H1 (cell line): Measurements from ENCODE around the gene TRA2A. TPM values are rescaled to one million over a fixed set of nuclear protein-coding genes. Genes with fewer than 3 reads are reported as not detected.

Source experiments
- CTCF ChIA-PET: fragments of 300-600 bp; sonication (Branson Sonifier 250); formaldehyde crosslinking; loops from one replicate; lab custom pipeline; 2021; ENCODE audit not compliant: partially characterized antibody; lab: Charles Lee
- POLR2A ChIA-PET: fragments of 300-600 bp; sonication (Branson Sonifier 250); formaldehyde crosslinking; loops from one replicate; lab custom pipeline; 2021; ENCODE audit warnings: inconsistent platforms; ENCODE audit not compliant: partially characterized antibody; lab: Charles Lee
- DNase-seq, 2 experiments: peaks; one replicate each; pipeline versions ENCODE4 v3.0.0 to v3.0.0-alpha.2; 2010 to 2022; ENCODE audit warnings: low spot score in 2 of 2, low read depth in 1 of 2, mixed read lengths in 1 of 2
- FAIRE-seq: peaks from 2 replicates; lab custom pipeline; 2011; peaks lifted over from hg19 to GRCh38; lab: Jason Lieb, UNC
- H2AFZ ChIP-seq: 2 replicates; pipeline ENCODE4 v1.8.1; 2012; ENCODE audit warnings: low read length, inconsistent platforms
- H2AK5ac ChIP-seq: 2 replicates; pipeline ENCODE4 v1.6.1; 2013; ENCODE audit warnings: low read depth, low read length
- H2BK120ac ChIP-seq: replicated peaks from 2 replicates; pipeline ENCODE3; 2013; ENCODE audit warnings: low read depth, low read length, inconsistent platforms
- H2BK12ac ChIP-seq: 2 replicates; pipeline ENCODE4 v1.6.1; 2013; ENCODE audit warnings: low read depth, low read length
- H2BK15ac ChIP-seq: 2 replicates; pipeline ENCODE4 v1.6.1; 2013; ENCODE audit warnings: low read length
- H2BK20ac ChIP-seq: 2 replicates; pipeline ENCODE4 v1.6.1; 2013; ENCODE audit warnings: low read length
- H2BK5ac ChIP-seq: 2 replicates; pipeline ENCODE4 v1.6.1; 2013; ENCODE audit warnings: low read depth, low read length
- H3K14ac ChIP-seq: 2 replicates; pipeline ENCODE4 v1.6.1; 2013; ENCODE audit warnings: inconsistent platforms; ENCODE audit not compliant: insufficient read length
- H3K18ac ChIP-seq: 2 replicates; pipeline ENCODE4 v1.6.1; 2013; ENCODE audit warnings: low read length; ENCODE audit errors: extremely low read depth
- H3K23ac ChIP-seq: 2 replicates; pipeline ENCODE4 v1.6.1; 2013; ENCODE audit warnings: inconsistent platforms; ENCODE audit not compliant: insufficient read length
- H3K23me2 ChIP-seq: 2 replicates; pipeline ENCODE4 v1.6.1; 2013; ENCODE audit warnings: low read depth, low read length
- H3K27ac ChIP-seq: 2 replicates; pipeline ENCODE4 v1.6.1; 2011; ENCODE audit warnings: low read depth, low read length, inconsistent platforms
- H3K27me3 ChIP-seq, 4 experiments: replicated peaks in 1 of 4; 1 replicate in 1 of 4; 2 replicates in 3 of 4; pipeline versions ENCODE4 v1.6.1 to v1.8.1; 2011 to 2013; ENCODE audit warnings: low read length in 3 of 4, mild to moderate bottlenecking in 3 of 4, inconsistent platforms in 2 of 4, mixed read lengths in 2 of 4, moderate library complexity in 1 of 4; ENCODE audit not compliant: control insufficient read depth in 3 of 4, insufficient read depth in 3 of 4; ENCODE audit errors: extremely low read depth in 1 of 4
- H3K36me3 ChIP-seq, 4 experiments: 2 replicates each; pipeline versions ENCODE4 v1.6.1 to v1.8.1; 2011 to 2013; ENCODE audit warnings: mild to moderate bottlenecking in 4 of 4, low read length in 3 of 4, moderate library complexity in 2 of 4, control low read depth in 1 of 4, inconsistent platforms in 1 of 4; ENCODE audit not compliant: insufficient read depth in 4 of 4, control insufficient read depth in 2 of 4
- H3K4ac ChIP-seq: replicated peaks from 2 replicates; pipeline ENCODE3; 2013; ENCODE audit warnings: low read length, low read depth, mixed read lengths, inconsistent platforms; ENCODE audit not compliant: insufficient read length
- H3K4me1 ChIP-seq, 4 experiments: replicated peaks in 1 of 4; 1 replicate in 1 of 4; 2 replicates in 3 of 4; pipeline versions ENCODE4 v1.6.1 to v1.8.1; 2011 to 2013; ENCODE audit warnings: low read length in 3 of 4, inconsistent platforms in 2 of 4, mixed read lengths in 1 of 4; ENCODE audit not compliant: insufficient read depth in 4 of 4, control insufficient read depth in 3 of 4
- H3K4me2 ChIP-seq, 2 experiments: 2 replicates each; pipeline versions ENCODE4 v1.6.1 to v1.8.1; 2011 to 2013; ENCODE audit warnings: low read depth in 2 of 2, low read length in 2 of 2, control low read depth in 1 of 2, inconsistent platforms in 1 of 2, mild to moderate bottlenecking in 1 of 2; ENCODE audit not compliant: insufficient read depth in 1 of 2
- H3K4me3 ChIP-seq, 4 experiments: fragments of 200-600, 300-600 bp in 1 of 4; sonication (generic), shearing (Covaris generic), sonication (Bioruptor Twin) in 1 of 4; 2 replicates each; pipeline versions ENCODE4 v1.5.1 to v1.8.1; 2011 to 2016; ENCODE audit warnings: low read length in 4 of 4, low read depth in 3 of 4, control low read depth in 2 of 4, inconsistent platforms in 2 of 4, mild to moderate bottlenecking in 2 of 4, mixed read lengths in 1 of 4, moderate library complexity in 1 of 4; ENCODE audit not compliant: insufficient read depth in 2 of 4; ENCODE audit errors: extremely low read depth in 1 of 4
- H3K56ac ChIP-seq: replicated peaks from 2 replicates; pipeline ENCODE3; 2013; ENCODE audit warnings: low read depth, mild to moderate bottlenecking, mixed read lengths, low read length, inconsistent platforms; ENCODE audit not compliant: insufficient read length
- H3K79me1 ChIP-seq: 2 replicates; pipeline ENCODE4 v1.6.1; 2013; ENCODE audit warnings: low read depth, low read length, control low read depth
- H3K79me2 ChIP-seq, 2 experiments: 2 replicates each; pipeline versions ENCODE4 v1.6.1 to v1.8.1; 2012 to 2013; ENCODE audit warnings: low read length in 2 of 2, mild to moderate bottlenecking in 2 of 2, inconsistent platforms in 1 of 2; ENCODE audit not compliant: insufficient read depth in 2 of 2, control insufficient read depth in 1 of 2
- H3K9ac ChIP-seq, 4 experiments: replicated peaks in 1 of 4; 1 replicate in 1 of 4; 2 replicates in 3 of 4; pipeline versions ENCODE4 v1.6.1 to v1.8.1; 2011 to 2013; ENCODE audit warnings: low read depth in 3 of 4, low read length in 3 of 4, control low read depth in 2 of 4, mild to moderate bottlenecking in 2 of 4, moderate library complexity in 2 of 4, inconsistent platforms in 1 of 4; ENCODE audit errors: extremely low read depth in 1 of 4
- H3K9me3 ChIP-seq, 2 experiments: 2 replicates each; pipeline versions ENCODE4 v1.6.1 to v1.8.1; 2012 to 2013; ENCODE audit warnings: mild to moderate bottlenecking in 2 of 2, moderate library complexity in 2 of 2, control low read depth in 1 of 2, inconsistent platforms in 1 of 2, low read depth in 1 of 2, low read length in 1 of 2, mixed read lengths in 1 of 2; ENCODE audit not compliant: insufficient read depth in 2 of 2
- H4K20me1 ChIP-seq, 2 experiments: replicated peaks in 1 of 2; 2 replicates each; pipeline versions ENCODE3 to v1.8.1; 2011 to 2013; ENCODE audit warnings: inconsistent platforms in 2 of 2, low read length in 2 of 2, mild to moderate bottlenecking in 1 of 2; ENCODE audit not compliant: insufficient read depth in 2 of 2, control insufficient read depth in 1 of 2
- H4K5ac ChIP-seq: 2 replicates; pipeline ENCODE4 v1.6.1; 2013; ENCODE audit warnings: low read length, low read depth, mixed read lengths, inconsistent platforms; ENCODE audit not compliant: insufficient read length
- H4K8ac ChIP-seq: 2 replicates; pipeline ENCODE4 v1.8.0; 2013; ENCODE audit warnings: mild to moderate bottlenecking, moderate library complexity, low read length, inconsistent platforms; ENCODE audit not compliant: insufficient read depth; ENCODE audit errors: extremely low read depth
- H4K91ac ChIP-seq: replicated peaks from 2 replicates; pipeline ENCODE3; 2013; ENCODE audit warnings: low read length, mixed read lengths, inconsistent platforms; ENCODE audit not compliant: insufficient read length
- CHD1 ChIP-seq: IDR thresholded peaks from 2 replicates; pipeline ENCODE4 v1.6.1; 2012; ENCODE audit warnings: low read depth, low read length, improper control_type of control experiment
- SP2 ChIP-seq: IDR thresholded peaks from 2 replicates; pipeline ENCODE4 v1.6.1; 2012; ENCODE audit warnings: mild to moderate bottlenecking, low read length, inconsistent platforms
- polyA plus RNA-seq, 7 experiments: library from polyadenylated mRNA; depleted of rRNA in 3 of 7; stranded (reverse) in 5 of 7; unstranded in 2 of 7; fragments of >200 nt in 5 of 7; fragments of 200-250 nt in 2 of 7; gene quantifications; 1 replicate in 5 of 7; 2 replicates in 1 of 7; 4 replicates in 1 of 7; pipeline versions ENCODE4 v1.2.1 to v1.2.3, GENCODE V29; 2011 to 2013; ENCODE audit warnings: missing spikeins in 2 of 7, mixed read lengths in 2 of 7
- total RNA-seq: library from RNA; stranded (reverse); fragmentation: NEBNext Ultra II Directional; extraction: Animal tissue kit (Norgen Biotek cat#: 25700); gene quantifications from 2 replicates; pipeline ENCODE4 v1.2.1, GENCODE V29; 2021

TRA2A gene
- total and polyA plus RNA-seq, 2 of the 8 experiments (the other 6 are each of a cell fraction or from before 2014, with no cell fraction given) = 116 to 125 TPM

DNA sequence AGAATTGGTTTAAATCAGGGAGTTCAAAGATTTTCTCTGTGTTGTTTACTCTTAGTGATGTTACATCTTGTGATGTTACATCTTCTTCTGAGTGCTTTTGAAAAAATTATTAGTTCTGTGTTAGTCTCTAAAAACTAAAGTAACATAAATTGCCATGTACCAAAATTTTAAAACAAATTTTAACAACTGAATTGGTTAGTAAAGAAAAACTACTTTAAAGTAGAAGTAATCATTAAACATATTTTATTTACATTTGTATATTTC lies 56.3 kb downstream of the TRA2A start:
- no peak overlapping the region for H2AK5ac ChIP-seq
- no peak overlapping the region for H4K8ac ChIP-seq
- CTCF ChIA-PET = interaction anchor here (1.3 kb wide), 1 partner anchor 46 kb away, joined by 5 read pairs; no protein-coding TSS in a partner anchor
- H3K79me1 ChIP-seq = no peaks in the 10 kb centered on the region
- no peak overlapping the region for H3K56ac ChIP-seq
- H3K36me3 ChIP-seq = no peaks in the 10 kb centered on the region; a peak in 3 of 8 replicates
- H3K23ac ChIP-seq = no peak overlapping the region
- H2BK120ac ChIP-seq = no peak overlapping the region
- no peak overlapping the region for H2BK15ac ChIP-seq
- peaks cover 0 to 79% of the 10 kb centered on the region in 2 experiments; a peak in 3 of 4 replicates for H3K79me2 ChIP-seq
- peak overlapping the region; percentile 96; the same call in 1 of the 2 replicates for H3K27ac ChIP-seq
- no peak overlapping the region for H3K18ac ChIP-seq
- FAIRE-seq = no peak
- H2AFZ ChIP-seq = no peak overlapping the region
- no peaks in the 10 kb centered on the region for H4K20me1 ChIP-seq
- no peak overlapping the region for H4K91ac ChIP-seq
- peaks cover 0 to 8% (median 4%) of the 10 kb centered on the region in 4 experiments; a peak in 2 of 7 replicates for H3K4me1 ChIP-seq
- no peak overlapping the region for H2BK20ac ChIP-seq
- H3K23me2 ChIP-seq = peaks cover 4% of the 10 kb centered on the region; the same call in 1 of the 2 replicates
- peak overlapping the region in 3 of 4 experiments; percentile 87 to 97 (median 94); a peak in 6 of 7 replicates for H3K9ac ChIP-seq
- 0 out of 2 replicates have a peak, but pooled peaks have one; percentile 53 for TF ChIP-seq CHD1
- no peak for TF ChIP-seq SP2
- TF ChIP-seq, all 59 proteins: peak for 1
- Histone ChIP-seq H4K5ac (peak overlapping the region; percentile 82), H2BK5ac (no peak overlapping the region), H3K14ac (no peak overlapping the region), H3K4ac (no peak overlapping the region), H3K4me2 (peak overlapping the region; percentile 82 to 93), H3K4me3 (peak overlapping the region; percentile 61 to 86 (median 76)), H2BK12ac (no peak overlapping the region), H3K27me3 (no peaks in the 10 kb centered on the region), H3K9me3 (no peaks in the 10 kb centered on the region)
- no peak for DNase-seq
- POLR2A ChIA-PET = interaction anchor here (1.1 to 3.6 kb wide), 8 partner anchors 10 to 118 kb away, joined by 3 to 68 read pairs (median 8); partner anchors contain the start of gene TRA2A
